ENCODE measurements around the gene PLEKHA3.
"Not testable (repeated sequence)": the region's sequence is repeated elsewhere in the genome, so short reads cannot be mapped to it uniquely, and the experiment has no call there.

The PLEKHA3 gene

GRCh38 chr2:178479275-178479616 lies 1.0 kb upstream of the PLEKHA3 start:
- DNase-seq: no peak

- no peak for DNase-seq
Measured at GRCh38 chr2:178479758-178480226, 465 bp upstream of the PLEKHA3 start.

GRCh38 chr2:178482437-178482836 lies 2.2 kb downstream of the PLEKHA3 start:
- peak in 1 of 4 experiments; percentile 11 for DNase-seq

GRCh38 chr2:178484245-178485041 lies 4.2 kb downstream of the PLEKHA3 start:
- DNase-seq: no peak

DNA sequence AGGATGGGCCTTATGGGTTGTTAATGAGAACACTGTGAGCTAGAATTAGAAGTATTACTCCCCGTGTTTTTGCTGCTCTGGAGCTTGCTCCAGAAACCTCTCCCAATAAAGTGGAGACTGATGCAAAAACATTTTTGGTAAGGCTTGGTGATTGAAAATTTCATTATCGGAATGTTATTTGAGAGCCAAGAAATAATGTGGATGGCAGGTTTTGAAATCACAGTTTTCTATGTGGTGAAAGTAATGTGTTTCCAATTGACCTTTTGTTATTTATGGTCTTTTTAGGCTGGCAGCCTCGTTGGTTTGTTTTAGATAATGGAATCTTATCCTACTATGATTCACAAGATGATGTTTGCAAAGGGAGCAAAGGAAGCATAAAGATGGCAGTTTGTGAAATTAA lies 5.1 kb downstream of the PLEKHA3 start:
- no peak for DNase-seq

DNA sequence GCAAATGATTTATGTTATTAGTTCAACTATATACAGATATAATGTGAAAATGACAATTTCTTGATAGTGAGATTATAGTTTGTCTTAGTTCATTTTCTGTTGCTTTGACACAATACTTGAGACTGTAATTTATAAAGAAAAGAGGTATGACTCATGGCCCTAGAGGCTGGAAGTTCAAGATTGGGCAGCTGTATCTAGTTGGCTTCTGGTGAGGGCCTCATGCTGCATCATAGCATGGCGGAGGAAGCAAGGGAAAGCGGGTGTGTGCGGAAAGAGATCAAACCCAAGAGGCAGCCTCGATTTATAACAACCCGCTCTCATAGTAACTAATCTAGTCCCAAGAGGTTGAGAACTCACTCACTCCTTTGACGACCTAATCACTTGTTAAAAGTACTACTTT lies 11.4 kb downstream of the PLEKHA3 start:
- DNase-seq: no peak

DNA sequence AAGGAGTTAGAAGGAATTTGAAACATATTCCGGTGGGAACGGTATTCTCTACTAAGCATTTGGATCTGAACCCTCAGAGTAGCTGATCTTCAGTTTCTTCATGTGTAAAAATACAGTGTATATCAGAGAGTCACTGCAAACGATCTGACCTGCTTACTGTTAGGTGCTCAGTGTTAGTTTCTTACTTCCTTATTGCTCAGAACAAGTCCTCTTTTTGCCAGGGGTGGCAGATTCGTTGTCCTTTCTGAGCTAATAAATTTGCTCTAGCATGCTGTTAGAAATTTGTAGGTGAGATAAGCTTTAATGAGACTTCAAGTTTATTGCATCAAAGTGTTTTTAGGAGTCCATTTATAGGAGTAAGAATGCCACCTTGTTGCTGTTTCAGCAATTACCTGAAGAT lies 15.8 kb downstream of the PLEKHA3 start:
- no peak for DNase-seq

GRCh38 chr2:178498137-178498536 lies 17.9 kb downstream of the PLEKHA3 start:
- DNase-seq: no peak

DNA sequence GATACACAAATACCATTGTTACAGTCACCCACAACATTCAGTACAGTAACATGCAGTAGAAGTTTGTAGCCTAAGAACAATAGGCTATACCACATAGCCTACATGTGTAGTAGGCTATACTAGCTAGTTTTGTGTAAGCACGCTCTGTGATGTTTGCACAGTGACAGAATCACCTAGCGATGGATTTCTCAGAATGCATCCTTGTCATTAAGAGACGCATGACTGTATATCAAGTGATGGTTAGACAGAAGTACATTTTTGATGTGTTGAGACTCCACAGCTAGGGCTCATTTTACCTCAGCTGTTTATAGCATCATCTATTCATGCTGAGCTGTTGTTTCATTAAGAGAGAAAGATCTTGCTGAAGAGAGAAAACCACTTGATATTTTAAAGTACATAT lies 19.4 kb downstream of the PLEKHA3 start:
- no peak for DNase-seq

DNA sequence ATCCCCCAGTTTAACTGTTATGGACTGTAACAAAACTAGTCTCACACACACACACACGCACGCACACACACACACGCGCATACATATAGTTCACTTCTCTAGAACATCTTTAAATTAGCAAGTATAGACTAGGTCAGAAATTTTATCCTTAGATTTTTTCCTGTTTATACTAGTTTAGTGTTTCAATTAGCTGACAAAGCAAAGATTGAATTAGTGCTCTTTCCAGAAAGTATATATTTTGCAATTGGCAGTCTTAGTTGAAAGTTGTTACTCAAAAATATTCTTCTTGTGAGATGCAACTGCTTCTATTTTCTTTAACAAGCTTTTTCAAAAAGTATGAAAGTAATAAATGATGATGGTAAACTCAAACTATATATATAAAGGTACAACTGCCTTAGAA lies 22.5 kb downstream of the PLEKHA3 start:
- DNase-seq: no peak

DNA sequence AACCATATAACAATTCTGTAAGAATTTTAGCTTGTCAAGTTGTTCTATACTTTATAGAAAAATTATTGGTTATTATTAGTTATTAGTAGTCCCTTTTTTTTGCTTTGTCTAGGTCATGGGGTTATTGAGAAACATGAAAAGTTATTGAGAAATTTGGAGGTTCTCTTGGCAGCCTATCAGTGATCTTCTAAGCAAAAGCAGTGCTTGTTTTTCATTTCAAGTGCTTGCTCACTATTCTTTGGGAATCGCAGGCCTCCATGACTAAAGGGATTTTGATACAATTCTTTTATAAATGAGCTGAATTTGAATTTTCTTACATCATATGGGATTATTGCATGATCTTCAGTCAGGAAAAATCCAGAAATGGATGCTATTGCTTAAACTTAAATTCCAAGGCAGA lies 25.8 kb downstream of the PLEKHA3 start:
- DNase-seq: no peak

GRCh38 chr2:178506524-178506923 lies 26.3 kb downstream of the PLEKHA3 start:
- DNase-seq: no peak

- DNase-seq: no peak
Measured at GRCh38 chr2:178506949-178507348, 26.7 kb downstream of the PLEKHA3 start.

DNA sequence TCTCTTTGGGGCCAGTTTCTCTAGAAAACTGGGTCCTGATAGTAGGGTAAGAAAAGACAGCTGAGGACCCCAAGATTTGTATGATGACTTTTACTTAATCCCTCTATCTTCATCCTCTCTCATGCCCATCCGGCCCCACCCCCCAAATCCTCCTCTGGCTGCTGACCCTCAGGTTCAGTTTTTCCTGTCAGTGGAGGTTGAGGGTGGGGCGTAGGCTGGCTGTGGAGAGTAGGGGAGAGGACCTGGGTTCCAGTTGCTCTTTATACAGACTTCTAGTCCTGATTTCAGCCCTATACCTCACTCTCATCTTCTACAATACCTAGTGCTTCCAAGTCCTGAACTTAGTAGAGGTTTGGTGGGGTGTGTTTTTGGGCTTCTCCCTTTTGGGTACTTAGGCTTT lies 28.4 kb downstream of the PLEKHA3 start:
- no peak for DNase-seq

GRCh38 chr2:178510384-178510783 lies 30.1 kb downstream of the PLEKHA3 start:
- no peak for DNase-seq

GRCh38 chr2:178512484-178512883 lies 32.2 kb downstream of the PLEKHA3 start:
- DNase-seq: no peak

DNA sequence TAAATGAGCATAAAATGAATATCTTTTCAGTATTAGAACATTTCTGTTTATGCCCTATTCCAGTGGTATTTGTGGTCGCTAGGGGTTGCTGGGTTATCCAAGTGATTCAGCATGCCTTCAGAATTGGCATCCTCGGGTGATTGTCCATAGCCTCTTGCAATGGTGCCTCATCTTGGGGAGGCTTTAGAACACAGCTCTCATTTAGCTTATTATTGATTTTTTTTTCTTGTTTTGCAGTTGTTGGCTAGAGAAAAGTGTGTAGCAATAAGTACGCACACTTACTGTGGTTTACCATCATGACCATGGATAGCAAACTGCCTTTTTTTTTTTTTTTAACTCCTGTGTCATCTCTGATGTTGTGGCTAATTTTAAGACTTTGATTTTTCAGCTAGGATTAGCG lies 33.6 kb downstream of the PLEKHA3 start:
- DNase-seq: no peak

DNA sequence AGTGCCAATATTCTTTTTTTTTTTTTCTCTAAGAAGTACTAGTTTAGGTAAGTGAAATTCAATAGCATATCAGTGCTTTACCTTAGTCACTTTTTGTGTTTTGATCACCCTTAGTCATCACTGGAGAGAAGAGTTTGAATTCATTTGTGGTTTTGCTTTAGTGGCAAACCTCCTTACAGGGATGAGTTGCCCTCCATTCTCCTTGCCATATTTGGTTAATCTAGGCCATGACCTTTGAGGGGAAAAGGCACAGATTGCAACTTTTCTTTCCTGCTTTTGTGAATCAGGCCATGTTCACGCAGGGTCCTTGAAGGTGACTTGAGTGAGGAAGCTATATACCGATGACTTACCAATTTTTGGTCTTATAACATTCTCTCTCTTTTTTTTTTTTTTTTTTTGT lies 34.4 kb downstream of the PLEKHA3 start:
- DNase-seq: no peak

DNA sequence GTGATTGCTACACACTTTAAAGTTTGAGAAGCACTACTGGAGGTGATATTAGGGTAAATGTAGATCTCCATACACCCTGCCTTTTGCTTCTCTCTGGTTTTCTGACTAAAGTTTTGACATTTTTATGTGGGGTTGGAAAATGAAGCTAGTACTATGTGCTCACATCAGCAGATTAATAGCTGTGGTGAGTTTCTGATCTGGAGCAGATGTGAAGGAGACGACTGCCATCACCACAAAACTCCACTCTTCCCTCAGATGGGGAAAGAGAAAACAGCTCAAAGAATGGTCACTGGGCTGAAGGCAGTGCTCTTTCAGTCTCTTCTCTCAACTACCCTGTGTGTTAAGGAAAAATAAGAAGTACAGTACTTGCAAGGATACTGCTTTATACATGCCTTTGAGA lies 37.2 kb downstream of the PLEKHA3 start:
- DNase-seq: no peak

DNA sequence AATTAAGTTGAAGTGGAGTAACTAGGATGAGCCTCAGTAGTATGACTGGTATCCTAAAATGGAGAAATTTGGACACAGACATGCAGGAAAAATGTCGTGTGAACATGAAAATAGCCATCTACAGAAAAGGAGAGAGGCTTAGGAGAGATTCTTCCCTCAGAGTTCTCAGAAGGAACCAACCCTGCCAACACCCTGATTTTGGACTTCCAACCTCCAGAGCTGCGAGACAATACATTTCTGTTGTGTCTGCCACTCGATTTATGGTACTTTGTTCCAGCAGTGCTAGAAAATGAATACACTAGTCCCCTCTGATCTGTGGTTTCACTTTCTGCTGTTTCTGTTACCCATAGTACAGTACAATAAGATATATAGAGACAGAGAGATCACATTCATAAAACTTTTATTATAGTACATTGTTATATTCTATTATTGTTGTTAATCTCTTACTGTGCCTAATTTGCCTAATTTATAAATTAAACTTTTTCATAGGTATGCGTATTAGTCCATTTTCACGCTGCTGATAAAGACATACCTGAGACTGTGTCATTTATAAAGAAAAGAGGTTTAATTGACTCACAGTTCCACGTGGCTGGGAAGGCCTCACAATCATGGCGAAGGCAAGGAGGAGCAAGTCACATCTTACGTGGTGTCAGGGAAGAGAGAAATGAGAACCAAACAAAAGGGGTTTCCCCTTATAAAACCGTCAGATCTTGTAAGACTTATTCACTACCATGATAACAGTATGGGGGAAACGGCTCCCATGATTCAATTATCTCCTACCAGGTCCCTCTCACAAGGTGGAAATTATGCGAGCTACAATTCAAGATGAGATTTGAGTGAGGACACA lies 41.3 kb downstream of the PLEKHA3 start:
- DNase-seq: no peak

DNA sequence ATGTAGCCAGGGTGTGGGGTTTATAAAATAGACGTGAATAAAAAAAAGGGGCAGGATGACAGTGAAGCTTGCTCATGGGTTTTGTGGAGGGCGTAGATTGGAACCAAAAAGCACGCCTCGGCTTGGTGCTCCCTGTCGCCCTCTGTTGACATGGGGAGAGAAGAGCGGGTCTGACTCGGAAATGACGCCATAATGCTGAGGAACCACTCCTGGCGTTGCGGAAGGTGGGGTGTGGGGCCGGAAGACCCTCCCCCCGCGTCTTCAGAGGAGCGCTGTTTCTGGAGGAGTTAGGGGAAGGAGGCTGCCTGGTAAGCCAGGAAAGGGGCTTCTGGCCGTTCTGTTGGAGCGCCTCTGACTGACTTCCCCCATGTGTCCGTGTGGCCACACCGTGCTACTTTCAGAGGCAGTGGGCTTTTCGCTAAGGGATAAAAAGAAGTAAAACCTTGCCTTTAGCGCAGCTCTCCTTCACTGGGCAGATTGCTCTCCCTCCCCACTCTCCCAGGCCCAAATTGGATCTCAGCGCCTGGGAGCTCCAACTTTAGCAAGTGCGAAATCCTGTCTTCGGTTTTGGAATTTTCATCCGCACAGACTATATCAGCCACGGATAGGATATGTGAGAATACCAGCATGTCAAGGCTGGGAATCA lies 42.8 kb downstream of the PLEKHA3 start:
- peak; percentile 84 to 92 (median 90) for DNase-seq

- DNase-seq: peak in 3 of 4 experiments; percentile 6 to 20 (median 14)
Measured at GRCh38 chr2:178523596-178524134, 43.4 kb downstream of the PLEKHA3 start.

GRCh38 chr2:178525010-178525409 lies 44.8 kb downstream of the PLEKHA3 start:
- DNase-seq: not testable (repeated sequence)
